Subcutaneous adipose tissue (tissue), 4 donors: Measurements from ENCODE around the gene BTNL2. TPM values are rescaled to one million over a fixed set of nuclear protein-coding genes. Genes with fewer than 3 reads are reported as not detected.

Experiments
- total RNA-seq, 4 donors: library from RNA; depleted of rRNA; stranded (reverse); fragments of >200 nt; gene quantifications; one replicate each; pipeline ENCODE4 v1.1.0, GENCODE V29; 2016
- TF ChIP-seq, protein P1 (sequence below): fragments of 450-650 bp; IDR thresholded peaks from one replicate; pipeline ENCODE4 v1.5.1; 2016; ENCODE audit warnings: low read depth, mild to moderate bottlenecking, control low read depth, antibody characterized with exemption, moderate library complexity

BTNL2 gene
- total RNA-seq, 4 donors from 2014 or later = not detected

DNA sequence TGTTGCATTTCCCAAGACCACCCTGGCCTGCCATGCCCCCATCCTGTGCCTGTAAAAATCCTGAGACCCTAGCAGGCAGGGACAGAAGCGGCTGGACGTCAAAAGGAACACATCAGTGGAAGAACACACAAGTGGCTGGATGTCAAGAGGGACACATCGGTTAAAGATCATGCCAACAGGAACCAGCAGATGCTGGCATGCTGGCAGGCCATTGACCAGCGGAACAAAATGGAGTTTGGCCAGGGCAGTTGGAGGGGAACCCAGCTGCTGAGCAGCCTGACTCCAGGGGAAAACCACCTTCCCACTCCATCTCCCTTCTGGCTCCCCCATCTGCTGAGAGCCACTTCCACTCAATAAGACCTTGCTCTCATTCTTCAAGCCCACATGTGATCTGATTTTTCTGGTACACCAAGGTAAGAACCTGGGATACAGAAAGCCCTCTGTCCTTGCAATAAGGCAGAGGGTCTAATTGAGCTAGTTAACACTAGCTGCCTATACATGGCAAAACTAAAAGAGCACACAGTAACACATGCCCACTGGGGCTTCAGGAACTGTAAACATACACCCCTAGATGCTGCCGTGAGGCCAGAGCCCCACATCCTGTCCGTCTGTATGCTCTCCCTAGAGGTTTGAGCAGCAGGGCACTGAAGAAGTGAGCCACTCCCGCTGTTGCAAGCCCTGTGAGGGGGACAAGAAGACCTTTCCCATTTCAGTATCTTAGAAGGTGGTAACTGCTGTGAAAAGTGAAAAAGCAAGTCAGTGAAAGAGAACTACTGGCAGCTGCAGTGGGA is 31.0 kb downstream of the BTNL2 start:
- TF ChIP-seq, protein P1, sequence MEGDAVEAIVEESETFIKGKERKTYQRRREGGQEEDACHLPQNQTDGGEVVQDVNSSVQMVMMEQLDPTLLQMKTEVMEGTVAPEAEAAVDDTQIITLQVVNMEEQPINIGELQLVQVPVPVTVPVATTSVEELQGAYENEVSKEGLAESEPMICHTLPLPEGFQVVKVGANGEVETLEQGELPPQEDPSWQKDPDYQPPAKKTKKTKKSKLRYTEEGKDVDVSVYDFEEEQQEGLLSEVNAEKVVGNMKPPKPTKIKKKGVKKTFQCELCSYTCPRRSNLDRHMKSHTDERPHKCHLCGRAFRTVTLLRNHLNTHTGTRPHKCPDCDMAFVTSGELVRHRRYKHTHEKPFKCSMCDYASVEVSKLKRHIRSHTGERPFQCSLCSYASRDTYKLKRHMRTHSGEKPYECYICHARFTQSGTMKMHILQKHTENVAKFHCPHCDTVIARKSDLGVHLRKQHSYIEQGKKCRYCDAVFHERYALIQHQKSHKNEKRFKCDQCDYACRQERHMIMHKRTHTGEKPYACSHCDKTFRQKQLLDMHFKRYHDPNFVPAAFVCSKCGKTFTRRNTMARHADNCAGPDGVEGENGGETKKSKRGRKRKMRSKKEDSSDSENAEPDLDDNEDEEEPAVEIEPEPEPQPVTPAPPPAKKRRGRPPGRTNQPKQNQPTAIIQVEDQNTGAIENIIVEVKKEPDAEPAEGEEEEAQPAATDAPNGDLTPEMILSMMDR = no peak

DNA sequence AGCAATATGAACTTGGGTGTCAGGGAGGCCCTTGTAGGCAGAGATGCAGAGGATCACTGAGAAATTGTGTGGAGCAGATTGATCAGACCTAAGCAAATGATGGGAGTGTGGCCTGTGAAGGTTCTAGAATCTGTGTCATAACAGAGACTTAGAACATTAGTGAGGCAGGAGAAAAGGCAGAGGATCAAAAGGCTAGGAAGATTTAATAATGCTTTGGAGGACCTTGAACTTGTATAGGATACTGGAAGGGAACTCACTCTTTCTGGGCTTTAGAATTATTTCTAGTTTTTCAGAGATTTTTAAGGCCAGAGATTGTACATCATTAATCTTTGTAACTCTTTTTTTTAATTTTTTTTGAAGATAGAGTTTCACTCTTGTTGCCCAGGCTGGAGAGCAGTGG is 35.2 kb downstream of the BTNL2 start, which contains the start of gene TSBP1:
TSBP1 (minus strand) TSS at position 101 of the 400 bp plus-strand sequence. CDS start 197 bp downstream, outside the sequence.
- TF ChIP-seq, protein P1 = no peak

DNA sequence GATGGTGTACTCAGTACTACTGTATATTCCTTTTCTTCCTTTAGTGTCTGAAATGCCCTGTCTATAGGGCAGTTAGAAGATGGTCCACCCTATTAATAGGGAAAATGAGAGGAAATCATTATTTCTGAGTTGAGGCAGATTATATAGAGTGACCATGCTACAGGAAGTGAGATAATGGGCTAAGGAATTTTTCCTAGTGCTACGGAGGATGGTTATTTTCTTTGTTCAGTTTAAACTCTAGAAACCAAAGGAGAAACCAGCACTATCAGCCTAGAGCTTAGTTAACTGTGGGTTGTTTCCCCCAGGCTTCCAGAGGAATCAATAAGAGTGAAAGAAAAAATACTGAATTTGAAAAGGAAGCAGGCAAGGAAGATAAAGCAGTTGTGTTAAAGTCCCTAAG is 35.8 kb downstream of the BTNL2 start:
- TF ChIP-seq, protein P1 = no peak

DNA sequence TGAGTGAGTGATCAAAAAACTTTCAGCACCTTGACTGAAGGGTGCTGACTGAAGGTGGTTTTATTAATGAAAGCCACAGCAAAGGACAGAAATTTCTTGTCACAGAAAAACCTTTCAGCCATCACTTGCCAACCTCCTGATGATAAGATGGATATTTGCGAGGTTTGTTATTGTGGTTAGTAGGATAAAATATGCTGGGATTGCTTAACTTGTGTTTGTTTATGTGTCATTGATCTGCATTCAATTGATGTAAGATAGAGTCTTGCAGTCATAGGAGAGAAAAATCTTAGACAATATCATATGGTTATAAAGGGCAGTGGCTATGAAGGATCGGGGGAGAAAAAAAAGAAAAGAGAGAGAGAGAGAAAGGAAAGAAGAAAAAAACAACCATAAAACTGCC is 36.5 kb downstream of the BTNL2 start:
- TF ChIP-seq, protein P1 = no peak

DNA sequence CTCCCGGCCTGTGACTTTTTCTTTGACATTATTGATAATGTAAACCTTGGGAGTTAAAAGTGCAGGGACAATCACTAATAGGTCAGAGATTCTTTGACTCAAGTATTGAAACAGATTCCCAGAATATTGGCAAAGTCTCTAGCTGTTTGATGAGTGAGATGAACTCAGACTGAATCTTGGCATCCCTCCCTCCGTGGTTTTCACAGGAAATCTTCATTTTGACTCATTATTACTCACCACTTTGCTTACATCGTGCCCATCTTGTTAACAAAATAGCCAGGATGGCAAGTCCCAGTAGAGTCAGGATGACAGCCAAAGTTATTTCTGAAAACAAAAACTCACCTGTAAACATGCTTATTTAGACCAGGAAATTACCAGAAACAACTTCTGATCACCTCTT is 37.3 kb downstream of the BTNL2 start:
- TF ChIP-seq, protein P1 = no peak

DNA sequence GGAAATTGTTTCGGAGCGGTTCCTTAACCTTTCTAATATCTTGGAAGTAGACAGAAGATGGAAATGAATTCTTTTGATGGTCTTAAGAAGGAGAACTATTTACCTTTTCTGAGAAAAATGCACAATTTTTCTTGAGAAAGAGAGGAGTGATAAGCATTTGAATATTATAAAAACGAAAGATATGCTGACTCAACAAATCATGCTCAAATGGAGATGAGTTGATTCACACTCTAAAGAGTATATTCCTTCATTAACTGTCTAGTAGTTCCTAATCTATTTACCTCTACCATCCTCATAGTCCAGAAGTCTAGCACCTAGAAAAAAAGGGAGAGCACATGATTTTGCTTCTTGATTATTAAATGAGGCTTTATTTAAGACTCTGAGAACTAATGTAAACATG is 39.3 kb downstream of the BTNL2 start:
- TF ChIP-seq, protein P1 = no peak

DNA sequence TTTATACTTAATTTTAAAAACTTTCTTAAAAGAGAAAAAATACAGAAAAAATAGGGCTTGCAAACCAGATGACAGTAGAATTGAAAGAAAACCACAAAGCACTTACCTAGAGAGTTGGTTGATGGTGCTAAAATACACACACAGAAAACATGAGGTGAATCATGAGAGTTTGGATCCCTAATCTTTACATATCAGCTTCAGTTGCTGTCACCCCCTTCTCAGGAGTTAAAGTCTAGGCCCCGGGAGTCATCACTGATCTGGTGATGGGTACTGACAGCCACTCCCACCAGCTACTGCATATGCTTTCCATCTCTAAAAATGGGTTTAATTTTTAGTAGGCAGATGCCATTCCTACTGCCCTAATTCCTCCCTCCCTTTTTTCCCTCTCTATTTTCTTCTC is 52.0 kb downstream of the BTNL2 start:
- TF ChIP-seq, protein P1 = no peak
